HTR-8/SVneo (cell line): ENCODE data around the gene ACTL7B.

Experiments used
- DNase-seq: peaks from one replicate; pipeline ENCODE4 v3.0.0; 2011; ENCODE audit warnings: low spot score, mixed read lengths; ENCODE audit not compliant: insufficient read length
- FAIRE-seq: peaks from 2 replicates; lab custom pipeline; 2011; peaks lifted over from hg19 to GRCh38; lab: Jason Lieb, UNC

ACTL7B gene

GRCh38 chr9:108811944-108812343, 43.8 kb downstream of the ACTL7B start:
- no peak for FAIRE-seq
- DNase-seq: no peak

DNA sequence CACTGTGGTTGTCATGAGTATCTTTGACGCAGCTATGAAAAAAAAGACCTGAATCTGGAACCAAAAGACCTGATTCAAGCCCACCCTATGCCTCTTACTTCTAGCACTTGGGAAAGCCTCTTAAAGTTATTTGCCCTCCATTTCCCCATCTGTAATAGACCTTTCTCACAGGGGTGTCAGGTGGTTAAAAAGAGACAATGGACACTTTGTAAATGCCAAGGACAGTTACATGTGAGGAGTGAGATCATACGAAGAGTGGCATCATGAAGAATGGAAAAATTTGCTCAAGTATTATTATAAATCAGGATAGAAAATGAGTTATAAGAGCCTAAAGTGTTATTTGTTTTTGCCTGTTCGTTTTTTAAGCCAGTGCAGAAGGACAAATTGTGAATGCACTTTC, 46.5 kb downstream of the ACTL7B start:
- no peak for FAIRE-seq
- no peak for DNase-seq
